K562 (cell line): ENCODE results near the gene BNIP2. TPM values are rescaled to one million over a fixed set of nuclear protein-coding genes. Genes with fewer than 3 reads are reported as not detected.

Source experiments
- BHLHE40 ChIP-seq: IDR thresholded peaks from 2 replicates; pipeline ENCODE4 v1.6.1; 2011; ENCODE audit warnings: low read length, improper control_type of control experiment
- FOXJ2 ChIP-seq: fragments of 200-800 bp; sonication (Bioruptor generic); IDR thresholded peaks from 2 replicates; pipeline ENCODE4 v1.6.1; 2016; ENCODE audit warnings: missing genetic modification characterization, missing compliant biosample characterization
- RBM22 ChIP-seq: fragments of 200-400 bp; formaldehyde crosslinking; IDR thresholded peaks from 2 replicates; pipeline ENCODE4 v1.6.1; 2018; ENCODE audit warnings: low read length, low read depth; ENCODE audit not compliant: poor library complexity, severe bottlenecking
- RFX7 ChIP-seq: fragments of 250-450 bp; sonication (Bioruptor Pico); IDR thresholded peaks from 2 replicates; pipeline ENCODE4 v1.5.1; 2021; ENCODE audit warnings: mild to moderate bottlenecking
- SMAD1 ChIP-seq: fragments of 150-350 bp; IDR thresholded peaks from 2 replicates; pipeline ENCODE4 v1.6.1; 2014; ENCODE audit warnings: low read length, low read depth; ENCODE audit not compliant: partially characterized antibody
- SMARCB1 ChIP-seq: IDR thresholded peaks from 2 replicates; pipeline ENCODE4 v1.6.1; 2011; ENCODE audit warnings: improper control_type of control experiment, low read depth; ENCODE audit not compliant: insufficient read length
- SP1 ChIP-seq: sonication (generic); formaldehyde crosslinking; IDR thresholded peaks from 2 replicates; pipeline ENCODE4 v1.8.1; 2022; ENCODE audit warnings: mild to moderate bottlenecking, missing genetic modification reagents
- SPI1 ChIP-seq: IDR thresholded peaks from 2 replicates; pipeline ENCODE4 v1.6.1; 2011; ENCODE audit warnings: low read depth, low read length, control low read depth, borderline replicate concordance
- SRSF9 ChIP-seq: fragments of 200-400 bp; formaldehyde crosslinking; IDR thresholded peaks from 2 replicates; pipeline ENCODE4 v1.6.1; 2017; ENCODE audit warnings: low read depth, low read length, borderline replicate concordance
- TCF3 ChIP-seq: sonication (generic); formaldehyde crosslinking; IDR thresholded peaks from 2 replicates; pipeline ENCODE4 v1.4.0; 2020; ENCODE audit warnings: mild to moderate bottlenecking, missing genetic modification reagents
- ZBTB17 ChIP-seq: fragments of 450-650 bp; formaldehyde crosslinking; IDR thresholded peaks from 2 replicates; pipeline ENCODE4 v1.4.0; 2020; ENCODE audit warnings: mild to moderate bottlenecking
- ZFX ChIP-seq: sonication (generic); formaldehyde crosslinking; IDR thresholded peaks from 2 replicates; pipeline ENCODE4 v1.8.0; 2022; ENCODE audit warnings: mild to moderate bottlenecking, missing genetic modification reagents, moderate library complexity
- ZNF316 ChIP-seq: fragments of 450-650 bp; IDR thresholded peaks from 2 replicates; pipeline ENCODE4 v1.6.1; 2016
- ZNF639 ChIP-seq, 2 experiments: fragments of 200-800 bp in 1 of 2; sonication (Bioruptor generic) in 1 of 2; sonication (generic) in 1 of 2; formaldehyde crosslinking in 1 of 2; IDR thresholded peaks in 1 of 2; conservative IDR thresholded peaks in 1 of 2; 2 replicates each; pipeline versions ENCODE4 v1.5.0 to v1.6.1; 2016 to 2020; ENCODE audit warnings: missing compliant biosample characterization in 1 of 2, missing genetic modification characterization in 1 of 2, missing genetic modification reagents in 1 of 2
- polyA plus RNA-seq, 8 experiments: library from polyadenylated mRNA; depleted of rRNA in 4 of 8; stranded (reverse) in 5 of 8; unstranded in 3 of 8; fragments of >200 nt; fragmentation: Nextera tagmentation in 2 of 8; fragmentation: Illumina TruSeq in 1 of 8; extraction: Ambion mirVana in 2 of 8; extraction: Trizol in 1 of 8; gene quantifications; 2 replicates each; pipeline versions ENCODE4 v1.2.1 to v1.2.3, GENCODE V29; 2011 to 2014; ENCODE audit warnings: inconsistent platforms in 1 of 8, missing spikeins in 1 of 8
- total RNA-seq, 7 experiments: library from RNA; depleted of rRNA in 6 of 7; stranded (reverse); fragments of >200 nt in 6 of 7; fragmentation: Illumina TruSeq in 2 of 7; extraction: Trizol in 2 of 7; gene quantifications; 2 replicates each; pipeline versions ENCODE4 v1.2.1 to v1.2.3, GENCODE V29; 2011 to 2021; ENCODE audit warnings: low replicate concordance in 1 of 7
- TF ChIP-seq, protein P1 (sequence below): sonication (generic); formaldehyde crosslinking; IDR thresholded peaks from 2 replicates; pipeline ENCODE4 v1.8.0; 2022; ENCODE audit warnings: mild to moderate bottlenecking, missing genetic modification reagents
- TF ChIP-seq, protein P2 (sequence below), 2 experiments: fragments of 450-650 bp; formaldehyde crosslinking in 1 of 2; IDR thresholded peaks; 2 replicates each; pipeline versions ENCODE4 v1.4.0 to v1.6.1; 2014 to 2020; ENCODE audit warnings: mild to moderate bottlenecking in 2 of 2, borderline replicate concordance in 1 of 2, low read depth in 1 of 2

Gene BNIP2
- total and polyA plus RNA-seq, 9 of the 15 experiments (the other 6 are each of a cell fraction or from before 2014, with no cell fraction given), result 19.6 to 88.0 (median 52.5) TPM

DNA sequence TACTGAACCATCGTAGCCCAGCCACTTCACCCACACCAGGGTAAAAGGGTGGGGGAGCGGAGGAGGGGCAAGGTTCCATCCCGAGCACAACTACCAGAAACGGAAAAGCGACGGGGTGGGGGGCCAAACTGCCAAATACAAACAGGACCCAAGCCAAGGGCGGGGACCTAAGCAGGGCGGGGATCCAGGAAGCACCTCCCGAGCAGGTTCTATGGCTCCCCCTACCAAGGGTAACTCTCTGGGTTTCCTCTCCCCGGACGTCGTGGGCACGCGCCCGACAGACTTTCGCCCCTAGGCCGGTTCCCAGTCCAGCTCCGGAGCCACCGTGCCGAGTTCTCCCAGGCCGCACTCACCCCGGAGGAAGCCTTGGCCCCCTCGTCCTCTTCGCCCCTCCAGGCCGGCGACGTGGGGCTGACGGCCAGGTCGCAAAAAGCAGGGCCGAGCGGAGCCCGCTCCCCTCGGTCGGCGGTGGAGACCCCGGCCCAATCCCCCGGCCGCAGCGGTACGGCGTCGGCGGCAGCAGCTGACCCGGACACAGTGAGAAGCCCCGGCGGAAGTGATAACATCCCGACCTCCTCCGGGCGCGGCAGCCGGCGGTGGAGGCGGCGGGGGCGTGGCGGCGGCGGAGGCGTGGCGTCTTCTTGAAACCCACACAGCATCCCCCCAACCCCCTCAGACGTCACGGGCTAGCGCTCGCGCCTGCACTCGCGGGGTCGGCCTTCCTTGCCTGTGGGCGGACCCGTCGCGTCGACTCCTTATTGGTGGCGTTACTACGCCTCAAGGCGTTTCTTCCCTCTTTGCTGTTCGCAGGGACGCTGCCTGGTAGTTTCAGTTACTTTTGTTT, at the start of gene BNIP2 (continued):
- peak; percentile 66 for TF ChIP-seq BHLHE40
- 0 out of 2 replicates have a peak, but pooled peaks have one; percentile 59 for TF ChIP-seq FOXJ2 (tag)
- peak in 1 of 2 experiments; percentile 76; a peak in 2 of 4 replicates for TF ChIP-seq ZNF639 (CRISPR knock-in tag; conservative IDR thresholded peaks at IDR 0.05 in 1 of 2, IDR thresholded peaks at IDR 0.05 in 1 of 2)
- TF ChIP-seq SMARCB1, result no peak
- TF ChIP-seq SMAD1, result peak; percentile 36
- 0 out of 2 replicates have a peak, but pooled peaks have one; percentile 5 for TF ChIP-seq TCF3
- TF ChIP-seq ZBTB17, result peak; percentile 78
- TF ChIP-seq ZFX (CRISPR knock-in tag), result peak; percentile 96
- TF ChIP-seq, protein P1, sequence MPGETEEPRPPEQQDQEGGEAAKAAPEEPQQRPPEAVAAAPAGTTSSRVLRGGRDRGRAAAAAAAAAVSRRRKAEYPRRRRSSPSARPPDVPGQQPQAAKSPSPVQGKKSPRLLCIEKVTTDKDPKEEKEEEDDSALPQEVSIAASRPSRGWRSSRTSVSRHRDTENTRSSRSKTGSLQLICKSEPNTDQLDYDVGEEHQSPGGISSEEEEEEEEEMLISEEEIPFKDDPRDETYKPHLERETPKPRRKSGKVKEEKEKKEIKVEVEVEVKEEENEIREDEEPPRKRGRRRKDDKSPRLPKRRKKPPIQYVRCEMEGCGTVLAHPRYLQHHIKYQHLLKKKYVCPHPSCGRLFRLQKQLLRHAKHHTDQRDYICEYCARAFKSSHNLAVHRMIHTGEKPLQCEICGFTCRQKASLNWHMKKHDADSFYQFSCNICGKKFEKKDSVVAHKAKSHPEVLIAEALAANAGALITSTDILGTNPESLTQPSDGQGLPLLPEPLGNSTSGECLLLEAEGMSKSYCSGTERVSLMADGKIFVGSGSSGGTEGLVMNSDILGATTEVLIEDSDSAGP (CRISPR knock-in tag), result no peak
- TF ChIP-seq SP1 (CRISPR knock-in tag), result peak; percentile 83
- peak; percentile 70 for TF ChIP-seq RBM22
- no peak for TF ChIP-seq SPI1
- TF ChIP-seq ZNF316, result no peak
- TF ChIP-seq, protein P2, sequence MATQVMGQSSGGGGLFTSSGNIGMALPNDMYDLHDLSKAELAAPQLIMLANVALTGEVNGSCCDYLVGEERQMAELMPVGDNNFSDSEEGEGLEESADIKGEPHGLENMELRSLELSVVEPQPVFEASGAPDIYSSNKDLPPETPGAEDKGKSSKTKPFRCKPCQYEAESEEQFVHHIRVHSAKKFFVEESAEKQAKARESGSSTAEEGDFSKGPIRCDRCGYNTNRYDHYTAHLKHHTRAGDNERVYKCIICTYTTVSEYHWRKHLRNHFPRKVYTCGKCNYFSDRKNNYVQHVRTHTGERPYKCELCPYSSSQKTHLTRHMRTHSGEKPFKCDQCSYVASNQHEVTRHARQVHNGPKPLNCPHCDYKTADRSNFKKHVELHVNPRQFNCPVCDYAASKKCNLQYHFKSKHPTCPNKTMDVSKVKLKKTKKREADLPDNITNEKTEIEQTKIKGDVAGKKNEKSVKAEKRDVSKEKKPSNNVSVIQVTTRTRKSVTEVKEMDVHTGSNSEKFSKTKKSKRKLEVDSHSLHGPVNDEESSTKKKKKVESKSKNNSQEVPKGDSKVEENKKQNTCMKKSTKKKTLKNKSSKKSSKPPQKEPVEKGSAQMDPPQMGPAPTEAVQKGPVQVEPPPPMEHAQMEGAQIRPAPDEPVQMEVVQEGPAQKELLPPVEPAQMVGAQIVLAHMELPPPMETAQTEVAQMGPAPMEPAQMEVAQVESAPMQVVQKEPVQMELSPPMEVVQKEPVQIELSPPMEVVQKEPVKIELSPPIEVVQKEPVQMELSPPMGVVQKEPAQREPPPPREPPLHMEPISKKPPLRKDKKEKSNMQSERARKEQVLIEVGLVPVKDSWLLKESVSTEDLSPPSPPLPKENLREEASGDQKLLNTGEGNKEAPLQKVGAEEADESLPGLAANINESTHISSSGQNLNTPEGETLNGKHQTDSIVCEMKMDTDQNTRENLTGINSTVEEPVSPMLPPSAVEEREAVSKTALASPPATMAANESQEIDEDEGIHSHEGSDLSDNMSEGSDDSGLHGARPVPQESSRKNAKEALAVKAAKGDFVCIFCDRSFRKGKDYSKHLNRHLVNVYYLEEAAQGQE (IDR thresholded peaks at IDR 0.05; ENCODE audit: borderline replicate concordance), result no peak
- TF ChIP-seq, protein P2 (CRISPR knock-in tag; IDR thresholded peaks at IDR 0.05; ENCODE audit: low read depth), result peak; percentile 84
- TF ChIP-seq SRSF9, result no peak
- TF ChIP-seq RFX7 (CRISPR knock-in tag), result no peak
